ENCODE results near the gene C2CD5. TPM values are rescaled to one million over a fixed set of nuclear protein-coding genes. Genes with fewer than 3 reads are reported as not detected.
A peak's percentile ranks its signal among the peaks of the same experiment; 100 is the strongest.
"Not testable (repeated sequence)": the region's sequence is repeated elsewhere in the genome, so short reads cannot be mapped to it uniquely, and the experiment has no call there.

The C2CD5 gene
- total RNA-seq, 8 experiments from 2014 or later: 25.4 to 54.0 (median 34.0) TPM

DNA sequence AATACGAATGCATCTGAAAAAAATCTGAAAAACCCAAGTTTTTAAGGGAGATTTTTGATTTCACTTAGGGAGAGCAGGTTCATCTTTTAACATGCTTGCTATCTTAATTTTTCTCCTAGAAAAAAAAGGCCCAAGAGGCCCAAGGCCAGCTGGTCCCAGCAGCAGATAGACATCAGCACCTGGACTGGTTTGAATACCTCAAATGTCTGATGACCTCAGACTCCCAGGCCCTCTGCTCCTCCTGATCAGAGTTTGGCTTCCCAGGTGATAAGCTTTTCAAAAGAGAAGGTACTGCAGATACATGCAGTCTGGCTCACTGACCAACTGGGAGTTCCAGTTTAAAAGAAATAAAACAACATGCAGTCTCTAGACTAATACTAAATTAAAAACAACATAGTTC lies 82.6 kb downstream of the C2CD5 start:
- WGBS, 10 experiments: 60 to 100% (median 88%) methylated on average over 1 of the region's 1 CpG
- ATAC-seq (replicated peaks in 6 of 8): no peak
- Histone ChIP-seq H3K27ac (no peak overlapping the region), H3K4me3 (no peak overlapping the region), H3K4me1 (replicated peaks in 1 of 2) (peaks cover 6 to 15% of the 10 kb centered on the region in 2 donors)
- in situ Hi-C loops (cut with MboI; ENCODE audit: low pct_unique_long_range_greater_than_20kb in 2 of 9, low sequenced_read_pairs in 9 of 9, unreplicated experiment in 9 of 9): loop anchor here in 1 of 9 experiments (25.0 kb wide), 1 partner anchor 749 kb away; no protein-coding TSS in a partner anchor

DNA sequence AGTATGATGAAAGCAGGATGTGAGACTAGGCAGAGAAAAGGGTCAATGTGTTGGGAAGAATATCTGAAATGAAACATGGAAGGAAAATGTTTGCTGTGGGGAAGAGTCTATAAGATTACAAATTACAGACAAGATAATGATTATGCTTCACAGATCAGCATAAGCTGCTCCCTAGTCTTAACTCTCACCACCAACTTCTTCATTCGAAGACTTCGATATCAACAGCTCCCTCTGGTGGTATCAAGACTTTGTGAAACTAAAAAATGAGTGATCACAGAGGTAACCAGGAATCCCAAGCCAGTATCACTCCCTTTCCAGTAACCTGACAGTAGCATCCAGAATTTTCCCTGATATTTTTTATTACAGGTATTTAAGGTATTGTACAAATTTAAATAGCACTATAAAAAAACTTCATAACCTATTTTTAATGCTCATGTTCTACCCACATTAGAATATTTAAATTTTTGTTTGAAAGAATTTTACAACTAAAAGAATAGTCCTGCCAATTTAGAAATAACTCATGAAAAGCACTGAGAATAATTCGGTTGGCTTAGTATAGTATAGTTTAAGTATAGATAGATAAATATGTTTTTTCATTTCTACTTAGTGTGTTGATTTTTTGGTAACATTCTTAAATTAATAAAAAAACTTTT lies 84.4 kb downstream of the C2CD5 start:
- H3K4me3 ChIP-seq: no peak overlapping the region
- in situ Hi-C loops (cut with MboI; ENCODE audit: low pct_unique_long_range_greater_than_20kb in 2 of 9, low sequenced_read_pairs in 9 of 9, unreplicated experiment in 9 of 9): loop anchor here in 1 of 9 experiments (25.0 kb wide), 1 partner anchor 748 kb away; no protein-coding TSS in a partner anchor
- 0 to 63% (median 21%) methylated on average over 1 to 3 of the region's 3 CpGs for WGBS, 10 experiments
- H3K4me1 ChIP-seq (replicated peaks in 1 of 2): peaks cover 6 to 15% of the 10 kb centered on the region in 2 donors
- no peak overlapping the region for H3K27ac ChIP-seq
- ATAC-seq (replicated peaks in 6 of 8): peak in 4 of 8 experiments; percentile 48 to 80 (median 68)

DNA sequence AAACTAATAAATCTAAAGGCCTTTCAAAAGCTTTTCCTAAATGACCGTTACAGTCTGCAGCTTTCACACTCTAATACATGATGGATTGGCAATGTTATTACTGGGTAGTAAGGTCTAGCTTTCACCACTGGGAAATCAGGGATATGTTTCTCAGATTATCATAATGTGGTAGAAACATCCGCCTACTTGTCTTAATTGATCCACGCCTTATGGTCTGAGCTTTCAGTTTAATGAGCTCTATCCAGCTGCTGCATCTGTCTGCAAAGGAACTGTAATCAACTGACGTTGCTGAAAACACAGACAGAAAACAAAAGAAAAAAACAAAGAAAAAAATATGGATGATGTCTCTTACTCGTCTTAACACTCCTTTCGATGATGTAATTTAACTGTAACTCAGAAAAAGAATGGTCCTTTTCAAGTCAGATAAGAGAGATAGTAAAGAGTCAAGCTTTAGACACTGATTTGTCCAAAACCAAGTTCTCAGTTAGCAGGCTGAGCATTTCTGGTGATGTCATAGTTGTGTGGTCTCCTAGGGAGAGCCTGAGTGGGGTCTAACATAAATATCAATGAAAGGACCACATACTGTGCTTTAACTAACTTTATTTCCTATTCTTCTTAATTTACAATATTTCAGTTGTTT lies 85.9 kb downstream of the C2CD5 start:
- Histone ChIP-seq H3K4me1 (replicated peaks in 1 of 2) (peaks cover 6 to 15% of the 10 kb centered on the region in 2 donors), H3K27ac (peak overlapping the region; percentile 15 to 54), H3K4me3 (no peak overlapping the region)
- peak in 5 of 8 experiments; percentile 85 to 96 (median 88) for ATAC-seq (replicated peaks in 6 of 8)
- 41 to 97% (median 64%) methylated on average over 1 to 6 of the region's 6 CpGs for WGBS, 10 experiments
- in situ Hi-C loops (cut with MboI; ENCODE audit: low pct_unique_long_range_greater_than_20kb in 2 of 9, low sequenced_read_pairs in 9 of 9, unreplicated experiment in 9 of 9): loop anchor here in 1 of 9 experiments (25.0 kb wide), 1 partner anchor 746 kb away; no protein-coding TSS in a partner anchor

DNA sequence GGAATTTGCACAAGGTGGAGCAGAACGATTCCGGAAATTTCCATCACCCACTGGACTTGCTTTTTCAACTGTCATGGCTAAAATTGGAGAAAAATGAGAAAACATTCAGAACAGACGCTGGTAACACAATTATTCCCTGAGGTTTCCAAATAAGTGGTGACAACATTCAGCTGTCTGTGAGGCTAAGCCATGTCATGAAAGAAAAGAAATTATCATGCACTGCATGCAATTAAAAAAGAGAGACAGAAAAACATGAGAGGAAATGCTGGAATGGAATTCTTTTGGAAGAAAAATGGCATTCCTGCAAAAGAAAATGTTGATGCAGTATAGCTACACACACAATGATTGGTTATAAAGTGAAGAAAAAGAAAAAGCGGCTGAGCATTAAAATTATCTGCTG lies 87.3 kb downstream of the C2CD5 start:
- H3K4me1 ChIP-seq (replicated peaks in 1 of 2): peaks cover 6 to 15% of the 10 kb centered on the region in 2 donors
- no peak overlapping the region for H3K27ac ChIP-seq
- in situ Hi-C loops (cut with MboI; ENCODE audit: low pct_unique_long_range_greater_than_20kb in 2 of 9, low sequenced_read_pairs in 9 of 9, unreplicated experiment in 9 of 9): loop anchor here in 1 of 9 experiments (25.0 kb wide), 1 partner anchor 745 kb away; no protein-coding TSS in a partner anchor
- ATAC-seq (replicated peaks in 6 of 8): no peak
- no peak overlapping the region for H3K4me3 ChIP-seq
- WGBS, 10 experiments: 44 to 100% (median 79%) methylated on average over 1 to 4 of the region's 4 CpGs

DNA sequence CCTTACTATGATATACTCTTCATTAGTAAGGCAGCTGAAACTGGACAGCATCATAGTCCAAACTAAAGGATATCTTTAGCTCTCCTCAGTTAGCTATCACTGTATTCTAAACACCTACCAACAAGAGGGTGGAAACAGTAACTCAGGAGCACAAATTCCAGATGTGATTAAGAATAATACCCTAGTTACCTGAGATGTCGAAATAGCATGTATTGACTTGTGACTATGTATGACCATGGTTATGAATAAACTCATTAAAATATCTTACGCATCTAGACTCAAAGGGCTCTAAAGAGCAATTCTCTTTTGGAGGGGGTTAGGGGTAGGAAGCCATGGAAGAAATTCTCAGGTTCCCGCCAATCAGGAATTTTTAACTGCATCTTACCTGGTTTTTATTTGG lies 90.8 kb downstream of the C2CD5 start:
- in situ Hi-C loops (cut with MboI; ENCODE audit: low pct_unique_long_range_greater_than_20kb in 2 of 9, low sequenced_read_pairs in 9 of 9, unreplicated experiment in 9 of 9): loop anchor here in 1 of 9 experiments (25.0 kb wide), 1 partner anchor 741 kb away; no protein-coding TSS in a partner anchor
- Histone ChIP-seq H3K27ac (no peak overlapping the region), H3K4me3 (no peak overlapping the region), H3K4me1 (replicated peaks in 1 of 2) (peaks cover 4 to 9% of the 10 kb centered on the region in 2 donors)
- 90 to 100% (median 100%) methylated on average over 1 to 3 of the region's 3 CpGs for WGBS, 10 experiments
- no peak for ATAC-seq (replicated peaks in 6 of 8)

DNA sequence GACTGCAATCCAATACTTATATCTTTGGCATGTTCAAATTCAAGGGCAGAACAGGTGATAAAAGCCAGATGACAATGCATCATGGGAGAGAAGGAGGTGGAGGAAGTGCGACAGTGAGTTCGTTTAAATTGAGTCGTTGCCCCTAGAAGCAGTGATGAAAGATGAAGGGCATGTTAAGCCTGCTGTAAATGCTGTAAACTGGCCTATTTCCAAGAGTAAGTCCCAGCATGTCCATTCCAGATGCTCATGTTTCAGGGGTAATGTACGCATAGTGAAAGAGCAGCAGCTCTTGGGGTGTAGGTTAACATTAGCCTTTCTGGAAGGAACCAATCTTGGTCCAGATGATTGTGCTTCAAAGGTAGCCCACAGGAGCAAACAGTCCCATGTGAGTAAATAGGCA lies 97.1 kb downstream of the C2CD5 start:
- H3K27ac ChIP-seq: no peak overlapping the region
- no peak for ATAC-seq (replicated peaks in 6 of 8)
- no peak overlapping the region for H3K4me3 ChIP-seq
- H3K4me1 ChIP-seq (replicated peaks in 1 of 2): no peaks in the 10 kb centered on the region
- WGBS, 10 experiments: 0 to 100% (median 89%) methylated on average over 1 to 4 of the region's 4 CpGs; no CpG with 5 or more reads in 1 of the 10 experiments
- in situ Hi-C loops (cut with MboI; ENCODE audit: low pct_unique_long_range_greater_than_20kb in 2 of 9, low sequenced_read_pairs in 9 of 9, unreplicated experiment in 9 of 9): loop anchor here in 6 of 9 experiments (25.0 kb wide), 2 partner anchors 335 to 360 kb away; no protein-coding TSS in a partner anchor

GRCh38 chr12:22444317-22444665 lies 100.1 kb downstream of the C2CD5 start:
- H3K27ac ChIP-seq; ATAC-seq (replicated peaks in 6 of 8); H3K4me1 ChIP-seq (replicated peaks in 1 of 2); H3K4me3 ChIP-seq: not testable (repeated sequence)
- in situ Hi-C loops (cut with MboI; ENCODE audit: low pct_unique_long_range_greater_than_20kb in 2 of 9, low sequenced_read_pairs in 9 of 9, unreplicated experiment in 9 of 9): loop anchor here in 6 of 9 experiments (25.0 kb wide), 2 partner anchors 332 to 357 kb away; no protein-coding TSS in a partner anchor
- 92 to 100% (median 96%) methylated on average over 2 to 7 of the region's 11 CpGs; no CpG with 5 or more reads in 6 of the 10 experiments for WGBS, 10 experiments

DNA sequence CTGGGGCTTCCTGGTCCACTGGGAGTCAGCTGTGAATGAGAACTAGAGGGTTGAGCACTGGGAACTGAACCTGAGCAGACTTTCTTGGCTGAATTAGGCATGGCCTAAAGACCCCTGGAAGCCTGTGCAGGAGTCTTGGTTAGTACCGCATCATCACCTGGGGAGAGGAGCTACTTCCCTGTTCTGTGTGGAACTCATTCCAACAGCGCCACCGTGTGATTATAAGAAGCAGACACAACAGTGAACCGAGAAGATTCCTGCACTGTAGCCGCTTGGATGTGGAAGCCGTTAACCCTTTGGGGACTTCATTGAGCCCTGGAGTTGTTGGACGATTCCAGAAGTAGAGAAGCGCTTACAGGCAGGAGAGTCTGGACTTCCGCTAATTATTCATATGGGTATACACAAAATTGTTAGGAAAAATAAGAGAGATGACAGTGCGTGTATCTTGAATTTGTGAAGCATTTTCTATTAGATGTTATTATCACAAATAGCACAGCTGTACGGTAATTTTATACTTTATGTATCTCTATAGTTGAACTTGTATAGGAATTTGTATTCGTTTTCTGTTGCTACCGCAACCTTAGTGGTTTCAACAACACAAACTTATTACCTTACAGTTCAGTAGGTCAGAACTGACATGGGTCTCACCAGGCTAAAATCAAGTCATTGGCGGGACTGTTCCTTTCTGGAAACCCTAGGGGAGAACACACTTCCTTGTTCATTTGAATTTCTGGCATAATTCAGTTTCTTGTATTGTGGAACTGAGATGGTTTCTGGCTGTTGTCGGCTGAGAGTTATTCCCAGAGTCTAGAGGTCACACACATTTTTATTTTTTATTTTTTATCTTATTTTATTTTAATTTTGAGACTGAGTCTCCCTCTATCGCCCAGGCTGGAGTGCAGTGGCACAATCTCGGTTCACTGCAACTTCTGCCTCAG lies 100.7 kb downstream of the C2CD5 start:
- WGBS, 10 experiments: 17 to 100% (median 40%) methylated on average over 1 to 15 of the region's 17 CpGs; no CpG with 5 or more reads in 1 of the 10 experiments
- in situ Hi-C loops (cut with MboI; ENCODE audit: low pct_unique_long_range_greater_than_20kb in 2 of 9, low sequenced_read_pairs in 9 of 9, unreplicated experiment in 9 of 9): loop anchor here in 6 of 9 experiments (25.0 kb wide), 2 partner anchors 331 to 356 kb away; no protein-coding TSS in a partner anchor
- no peaks in the 10 kb centered on the region for H3K4me1 ChIP-seq (replicated peaks in 1 of 2)
- no peak overlapping the region for H3K27ac ChIP-seq
- peak; percentile 99 to 100 (median 100) for ATAC-seq (replicated peaks in 6 of 8)
- H3K4me3 ChIP-seq: no peak overlapping the region

- in situ Hi-C loops (cut with MboI; ENCODE audit: low pct_unique_long_range_greater_than_20kb in 2 of 9, low sequenced_read_pairs in 9 of 9, unreplicated experiment in 9 of 9): loop anchor here in 6 of 9 experiments (25.0 kb wide), 2 partner anchors 325 to 350 kb away; no protein-coding TSS in a partner anchor
- peak in 3 of 8 experiments; percentile 40 to 81 (median 77) for ATAC-seq (replicated peaks in 6 of 8)
- Histone ChIP-seq H3K4me3 (no peak overlapping the region), H3K4me1 (replicated peaks in 1 of 2) (no peaks in the 10 kb centered on the region), H3K27ac (no peak overlapping the region)
- 0 to 90% (median 57%) methylated on average over 1 to 7 of the region's 10 CpGs; no CpG with 5 or more reads in 4 of the 10 experiments for WGBS, 10 experiments
Observed at GRCh38 chr12:22437031-22437806, 107.1 kb downstream of the C2CD5 start.

DNA sequence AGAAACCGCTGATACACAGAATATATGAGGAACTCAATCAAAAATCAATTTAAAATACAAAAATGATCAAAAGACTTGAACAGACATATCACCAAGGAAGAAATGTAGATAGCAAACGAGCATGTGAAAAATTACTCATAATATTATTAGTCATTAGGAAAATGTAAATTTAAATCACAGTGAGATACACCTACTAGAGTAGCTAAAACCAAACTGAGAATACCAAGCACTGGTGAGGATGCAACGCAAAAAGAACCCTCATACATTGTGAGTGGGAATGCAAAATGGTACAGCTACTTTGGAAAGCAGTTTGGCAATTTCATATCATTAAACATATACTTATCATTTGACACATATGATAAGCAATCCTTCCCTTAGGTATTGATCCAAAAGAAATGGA lies 108.8 kb downstream of the C2CD5 start:
- H3K27ac ChIP-seq: no peak overlapping the region
- in situ Hi-C loops (cut with MboI; ENCODE audit: low pct_unique_long_range_greater_than_20kb in 2 of 9, low sequenced_read_pairs in 9 of 9, unreplicated experiment in 9 of 9): loop anchor here in 6 of 9 experiments (25.0 kb wide), 2 partner anchors 323 to 348 kb away; no protein-coding TSS in a partner anchor
- no peak overlapping the region for H3K4me3 ChIP-seq
- no peak for ATAC-seq (replicated peaks in 6 of 8)
- WGBS, 10 experiments: 36 to 92% (median 78%) methylated on average over 2 to 3 of the region's 3 CpGs
- H3K4me1 ChIP-seq (replicated peaks in 1 of 2): no peaks in the 10 kb centered on the region

DNA sequence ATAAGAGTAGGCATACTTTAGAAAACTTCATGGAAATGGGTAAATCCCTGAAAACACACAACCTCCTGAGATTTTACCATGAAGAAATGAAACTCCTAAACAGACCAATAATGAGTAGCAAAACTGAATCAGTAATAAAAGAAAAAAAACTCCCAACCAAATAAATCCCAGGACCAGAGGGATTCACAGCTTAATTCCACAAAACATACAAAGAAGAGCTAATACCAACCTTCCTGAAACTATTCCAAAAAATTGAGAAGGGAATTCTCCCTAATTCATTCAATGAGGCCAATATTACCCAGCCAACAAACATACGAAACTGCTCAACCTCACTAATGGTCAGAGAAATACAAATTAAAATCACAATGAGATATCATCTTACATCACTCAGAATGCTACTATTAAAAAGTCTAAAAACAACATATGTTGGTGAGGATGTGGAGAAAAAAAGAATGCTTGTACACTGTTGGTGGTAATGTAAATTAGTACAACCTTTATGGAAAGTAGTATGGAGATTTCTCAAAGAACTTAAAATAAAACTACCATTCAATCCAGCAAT lies 112.6 kb downstream of the C2CD5 start:
- Histone ChIP-seq H3K4me3 (no peak overlapping the region), H3K27ac (no peak overlapping the region), H3K4me1 (replicated peaks in 1 of 2) (no peaks in the 10 kb centered on the region)
- WGBS, 10 experiments: 20 to 100% (median 90%) methylated on average over 1 of the region's 1 CpG; no CpG with 5 or more reads in 2 of the 10 experiments
- ATAC-seq (replicated peaks in 6 of 8): no peak
- in situ Hi-C loops (cut with MboI; ENCODE audit: low pct_unique_long_range_greater_than_20kb in 2 of 9, low sequenced_read_pairs in 9 of 9, unreplicated experiment in 9 of 9): loop anchor here in 6 of 9 experiments (25.0 kb wide), 2 partner anchors 319 to 344 kb away; no protein-coding TSS in a partner anchor

All from motor neuron (in vitro differentiated cells).